ENCODE results near the gene COL25A1.
"Not testable (repeated sequence)": the region's sequence is repeated elsewhere in the genome, so short reads cannot be mapped to it uniquely, and the experiment has no call there.

COL25A1 gene

GRCh38 chr4:108891896-108892590, 410.4 kb downstream of the COL25A1 start:
- no peak for DNase-seq

DNA sequence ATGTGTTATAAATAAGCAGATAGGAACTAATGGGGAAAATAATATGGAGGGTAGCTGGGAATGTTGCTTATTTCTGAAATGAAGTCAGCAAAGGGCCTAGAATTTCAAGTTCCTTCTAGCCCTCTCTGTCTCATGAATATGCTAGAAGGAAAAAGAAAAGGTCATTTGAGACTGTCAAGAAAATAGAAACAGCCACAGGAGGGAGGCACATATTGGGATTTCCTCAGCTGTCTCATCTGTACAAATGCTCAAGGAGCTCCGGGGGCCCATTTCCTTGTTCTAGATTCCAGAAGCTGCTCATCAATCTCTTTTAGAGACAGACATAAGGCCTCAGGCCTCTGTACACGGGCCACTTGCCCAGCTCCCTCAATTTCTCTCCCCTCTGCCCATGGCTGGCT, 412.0 kb downstream of the COL25A1 start:
- no peak for DNase-seq

DNA sequence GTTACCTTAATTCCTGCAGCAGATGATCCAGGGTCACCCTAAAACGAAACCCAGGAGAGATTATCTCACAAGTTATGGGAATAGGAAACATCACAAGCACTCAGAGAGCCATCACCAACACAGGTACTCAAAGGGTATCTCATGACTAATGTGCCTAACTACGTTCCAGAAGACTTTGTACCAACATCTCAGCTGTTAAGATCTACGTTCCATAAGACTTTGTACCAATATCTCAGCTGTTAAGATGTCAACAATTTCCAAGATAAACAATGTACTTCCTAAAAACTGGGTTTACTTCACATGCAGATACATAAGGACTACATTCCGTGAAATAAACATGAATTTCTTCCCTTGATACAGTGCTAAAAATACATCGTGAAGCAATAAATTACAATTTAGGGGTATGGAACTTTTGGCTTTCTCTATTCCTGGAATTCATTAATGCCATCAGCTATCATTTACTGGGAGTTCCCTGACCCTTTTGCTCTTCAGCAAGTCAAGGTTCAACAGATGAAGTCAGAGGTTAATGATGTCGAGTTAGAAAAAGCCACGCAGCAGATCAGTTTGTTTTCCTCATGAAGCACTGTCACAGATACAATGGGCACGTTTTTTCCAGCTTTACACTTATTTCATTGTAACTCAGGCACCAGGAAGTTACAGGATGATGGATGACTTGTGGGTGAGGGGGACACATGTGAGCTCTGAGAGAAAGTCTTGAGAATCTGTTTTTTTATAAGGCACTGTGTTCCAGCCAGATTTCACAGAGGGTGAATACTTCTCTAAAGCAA, 412.6 kb downstream of the COL25A1 start:
- DNase-seq, result no peak

DNA sequence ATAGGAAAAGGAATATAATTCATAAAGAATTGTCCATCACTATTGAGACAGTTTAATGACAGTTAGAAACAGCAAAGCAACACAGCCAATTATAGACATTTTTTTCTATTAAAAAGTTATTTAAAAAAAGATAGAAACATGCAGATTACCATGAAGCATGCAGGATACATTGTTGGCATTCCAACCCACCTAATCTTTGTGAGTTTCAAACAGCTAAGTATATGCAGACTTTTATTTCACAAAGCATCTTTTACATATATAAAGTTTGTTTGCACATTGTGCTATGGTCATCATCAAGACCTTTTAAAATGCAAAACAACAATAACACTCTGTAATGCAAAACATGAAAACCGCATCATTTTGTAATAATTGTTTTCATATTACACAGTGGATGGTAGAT, 413.7 kb downstream of the COL25A1 start:
- no peak for DNase-seq

- no peak for DNase-seq
These were observed 415.4 kb downstream of the COL25A1 start for GRCh38 chr4:108887034-108887433.

GRCh38 chr4:108885211-108885610, 417.2 kb downstream of the COL25A1 start:
- DNase-seq, result no peak

DNA sequence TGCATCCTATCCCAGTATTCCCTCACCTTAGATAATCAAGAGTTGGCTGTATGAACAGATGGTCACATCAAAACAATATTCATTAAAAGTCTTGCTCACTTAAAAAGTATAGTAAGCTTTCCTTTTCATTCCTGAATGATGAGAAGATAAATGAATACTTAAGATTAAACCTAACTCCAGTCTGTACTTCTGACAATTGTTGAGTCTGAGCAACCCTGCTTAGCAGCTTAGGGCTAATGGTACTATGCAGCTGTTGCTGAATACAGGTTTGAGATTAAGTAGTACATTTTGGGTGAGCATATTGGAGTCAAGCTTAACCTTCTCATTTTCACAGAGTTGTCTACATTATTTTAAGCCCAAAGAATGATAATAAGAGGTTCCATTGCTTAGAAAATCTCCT, 417.9 kb downstream of the COL25A1 start:
- DNase-seq, result no peak

GRCh38 chr4:108881986-108882385, 420.5 kb downstream of the COL25A1 start:
- DNase-seq, result no peak

GRCh38 chr4:108881190-108881589, 421.3 kb downstream of the COL25A1 start:
- DNase-seq, result no peak

GRCh38 chr4:108878806-108879205, 423.7 kb downstream of the COL25A1 start:
- DNase-seq, result no peak

GRCh38 chr4:108877821-108878220, 424.6 kb downstream of the COL25A1 start:
- DNase-seq, result no peak

DNA sequence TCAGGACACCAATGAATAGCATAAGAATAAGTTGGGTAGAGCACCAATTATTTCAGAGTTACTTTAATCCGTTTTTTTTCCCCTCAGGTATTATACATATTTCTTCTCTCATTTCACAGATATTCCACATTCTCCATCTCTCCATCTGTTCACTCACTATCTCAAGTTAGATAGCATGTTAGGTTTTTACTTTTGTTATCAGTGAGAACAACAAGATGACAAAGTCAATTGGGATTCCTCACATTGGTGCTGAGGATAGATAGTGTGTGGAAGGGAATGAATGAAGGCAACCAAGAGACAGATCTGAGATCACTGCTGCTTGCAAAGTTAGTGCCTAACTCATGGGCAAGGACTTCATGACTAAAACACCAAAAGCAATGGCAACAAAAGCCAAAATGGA, 427.7 kb downstream of the COL25A1 start:
- DNase-seq, result no peak

DNA sequence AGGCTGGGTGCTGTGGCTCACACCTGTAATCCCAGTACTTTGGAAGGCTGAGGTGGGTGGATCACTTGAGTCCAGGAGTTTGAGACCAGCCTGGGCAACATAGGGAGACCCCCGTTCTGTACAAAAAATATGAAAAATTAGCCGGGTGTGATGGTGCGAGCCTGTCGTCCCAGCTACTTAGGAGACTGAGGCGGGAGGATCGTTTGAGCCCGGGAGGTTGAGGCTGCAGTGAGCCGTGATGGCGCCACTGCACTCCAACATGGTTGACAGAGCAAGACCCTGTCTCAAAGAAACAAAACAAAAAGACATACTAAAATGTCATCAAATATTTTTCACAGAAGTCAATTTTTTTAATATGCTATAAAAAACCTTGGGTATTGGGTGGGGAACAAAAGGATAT, 432.5 kb downstream of the COL25A1 start:
- not testable (repeated sequence) for DNase-seq

DNA sequence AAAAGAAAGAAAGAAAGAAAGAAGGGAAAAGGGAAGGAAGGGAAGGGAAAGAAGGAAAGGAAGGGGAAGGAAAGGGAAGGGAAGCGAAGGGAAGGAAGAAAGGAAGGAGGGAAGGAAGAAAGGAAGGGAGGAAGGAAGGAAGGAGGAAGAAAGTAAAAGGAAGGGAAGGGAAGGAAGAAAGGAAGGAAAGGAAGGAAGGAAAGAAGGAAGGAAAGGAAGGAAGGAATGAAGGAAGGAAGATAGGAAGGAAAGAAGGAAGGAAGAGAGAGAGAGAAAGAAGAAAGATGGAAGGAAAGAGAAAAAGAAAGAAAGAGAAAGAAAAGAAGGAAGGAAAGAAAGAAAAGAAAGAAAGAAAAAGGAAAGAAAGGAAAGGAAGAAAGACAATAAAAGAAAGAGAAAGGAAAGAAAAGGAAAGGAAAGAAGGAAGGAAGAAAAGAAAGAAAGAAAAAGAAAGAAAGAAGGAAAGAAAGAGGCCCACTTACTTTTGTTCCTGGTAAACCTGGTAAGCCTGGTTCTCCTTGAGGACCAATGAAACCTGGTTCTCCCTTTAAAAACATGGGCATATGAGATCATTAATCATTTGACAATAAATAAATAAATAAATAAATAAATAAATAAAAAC, 433.7 kb downstream of the COL25A1 start:
- DNase-seq, result no peak

GRCh38 chr4:108867476-108867875, 435.0 kb downstream of the COL25A1 start:
- DNase-seq, result no peak

GRCh38 chr4:108861334-108861733, 441.1 kb downstream of the COL25A1 start:
- DNase-seq, result no peak

GRCh38 chr4:108854786-108855185, 447.7 kb downstream of the COL25A1 start:
- no peak for DNase-seq

DNA sequence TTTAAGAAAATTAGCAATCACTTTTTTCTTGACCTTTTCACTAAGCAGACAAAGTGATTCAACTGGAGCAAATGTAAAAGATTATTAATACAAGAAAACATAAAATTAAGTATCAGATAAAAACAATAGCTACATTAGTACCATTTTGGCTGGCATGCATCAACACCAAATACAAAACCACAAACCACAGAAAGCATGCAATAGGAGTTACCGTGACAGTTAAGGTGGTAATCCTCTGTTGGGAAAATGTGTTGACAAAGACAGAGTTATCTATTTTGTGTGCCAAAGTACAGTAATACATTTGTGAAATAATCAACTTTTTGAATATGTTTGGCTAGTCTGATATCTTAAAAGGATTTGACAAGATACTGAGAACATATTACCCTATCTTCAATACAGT, 449.8 kb downstream of the COL25A1 start:
- no peak for DNase-seq

DNA sequence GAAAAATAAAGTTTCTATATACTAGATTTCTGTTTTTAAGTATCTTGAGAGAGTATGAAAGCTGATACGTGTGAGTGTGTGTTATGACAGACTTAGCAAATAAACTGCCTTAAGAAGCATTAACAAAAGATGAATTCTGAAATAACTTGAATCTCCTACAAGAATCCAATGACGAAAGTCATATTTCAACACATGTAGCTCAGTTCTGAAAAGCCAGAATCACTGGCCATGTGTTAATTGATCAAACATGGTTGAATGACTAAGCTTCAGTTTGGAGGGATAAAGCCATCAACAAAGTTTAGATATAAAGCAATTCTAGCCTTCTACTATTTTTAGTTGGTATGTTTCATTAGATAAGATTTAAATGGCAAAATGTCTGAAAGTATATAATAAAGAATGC, 451.1 kb downstream of the COL25A1 start:
- DNase-seq, result no peak

DNA sequence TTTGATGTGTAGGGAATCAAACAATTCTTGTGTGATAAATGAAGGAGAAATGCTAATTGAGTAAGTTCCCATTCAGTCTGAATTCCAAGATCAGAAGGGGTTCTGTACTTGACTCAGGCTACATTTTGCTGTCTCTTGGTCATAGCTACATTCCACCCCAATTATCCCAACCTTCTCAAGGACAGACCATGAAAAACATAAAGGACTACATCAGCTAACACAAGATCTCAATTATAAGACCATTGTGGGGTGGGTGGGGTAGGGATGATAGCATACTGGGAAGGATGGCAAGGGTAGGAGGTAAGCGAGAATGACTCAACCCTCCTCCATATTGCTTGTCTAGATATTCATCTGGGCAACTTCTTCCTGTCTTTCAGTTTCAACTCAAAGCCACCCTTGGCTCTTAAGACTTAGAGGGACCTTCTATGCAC, 452.2 kb downstream of the COL25A1 start:
- DNase-seq, result no peak

DNA sequence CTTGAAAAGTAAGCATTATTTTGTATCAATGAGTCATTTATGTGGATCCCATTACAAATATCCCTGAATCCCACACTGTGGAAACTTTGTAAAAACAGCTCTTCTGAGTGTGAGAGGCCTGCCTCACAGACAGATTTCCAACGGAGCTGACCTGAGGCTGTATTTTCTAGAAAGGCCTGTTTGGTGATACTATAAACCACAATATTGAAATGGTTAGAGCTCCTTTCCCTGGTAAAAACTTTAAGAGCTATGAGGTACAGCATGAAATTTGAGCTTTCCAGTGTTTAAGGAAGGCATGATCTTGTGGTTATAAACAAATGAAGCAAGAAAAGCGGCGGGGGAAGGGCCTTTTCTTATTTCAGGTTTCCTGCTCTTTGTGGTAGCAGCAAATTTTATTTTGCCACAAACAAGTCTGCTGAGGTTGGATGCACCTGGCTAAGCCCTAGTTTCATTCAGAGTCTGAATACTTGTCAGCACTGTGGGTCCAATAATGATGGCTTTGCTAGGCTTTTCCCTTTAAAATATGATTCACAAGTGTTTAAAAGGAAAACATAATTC, 452.8 kb downstream of the COL25A1 start:
- DNase-seq, result no peak

DNA sequence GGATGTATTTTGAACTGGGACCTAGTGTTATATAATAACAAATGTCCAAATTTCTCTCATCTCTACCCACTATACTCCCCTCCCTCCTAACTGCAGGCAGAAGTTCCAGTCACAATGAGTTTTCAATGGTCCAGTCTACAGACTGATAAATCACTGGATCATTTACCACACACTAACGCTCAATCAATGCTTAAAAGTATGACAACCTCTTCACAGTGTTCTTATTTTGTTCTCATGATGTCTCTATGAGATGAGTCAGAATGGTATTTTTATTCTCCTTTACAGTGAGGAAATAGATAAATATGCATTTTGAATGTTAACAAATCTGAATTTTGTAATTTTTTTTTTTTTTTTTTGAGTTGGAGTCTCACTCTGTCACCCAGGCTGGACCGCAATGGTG, 455.9 kb downstream of the COL25A1 start:
- no peak for DNase-seq

GRCh38 chr4:108840426-108840975, 462.0 kb downstream of the COL25A1 start:
- no peak for DNase-seq
